HS-5 (cell line): Measurements from ENCODE around the gene LGR5.

ENCODE experiments used
- DNase-seq: peaks from one replicate; pipeline ENCODE4 v3.0.0-alpha.2; 2012; ENCODE audit warnings: low read depth

Gene LGR5

DNA sequence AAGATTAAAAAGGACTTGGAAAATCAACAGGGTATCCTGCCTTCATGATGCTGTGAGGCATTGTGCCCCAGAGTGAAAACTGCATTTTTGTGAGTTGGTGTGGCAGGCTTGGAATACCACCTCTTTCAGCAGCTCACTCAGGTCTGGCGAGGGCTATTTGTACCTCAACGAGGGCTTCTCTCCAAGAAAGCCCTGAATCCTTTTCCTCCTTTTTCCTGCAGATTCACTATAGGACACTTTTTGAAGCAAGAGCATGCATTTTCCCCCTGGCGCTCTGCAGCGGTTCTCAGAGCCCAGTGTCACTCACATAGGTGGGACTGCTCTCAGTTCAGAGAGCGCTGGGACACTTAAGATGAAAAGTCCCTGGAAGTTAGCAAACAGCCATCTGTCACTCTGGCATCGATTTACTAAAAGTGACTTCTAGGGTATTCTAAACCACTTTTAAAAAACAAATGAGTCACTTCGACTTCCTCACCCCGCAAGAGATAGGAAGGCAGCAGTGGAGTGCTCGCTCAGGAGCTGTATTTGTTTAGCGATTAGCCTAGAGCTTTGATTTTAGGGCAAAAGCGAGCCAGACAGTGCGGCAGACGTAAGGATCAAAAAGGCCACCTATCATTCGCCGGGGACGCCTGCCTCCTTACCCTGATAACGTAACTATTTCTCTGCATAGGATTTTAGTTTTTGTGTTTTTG is 782 bp upstream of the LGR5 start:
- DNase-seq = no peak

- DNase-seq = no peak
Observed at GRCh38 chr12:71439362-71439612, 311 bp upstream of the LGR5 start.

DNA sequence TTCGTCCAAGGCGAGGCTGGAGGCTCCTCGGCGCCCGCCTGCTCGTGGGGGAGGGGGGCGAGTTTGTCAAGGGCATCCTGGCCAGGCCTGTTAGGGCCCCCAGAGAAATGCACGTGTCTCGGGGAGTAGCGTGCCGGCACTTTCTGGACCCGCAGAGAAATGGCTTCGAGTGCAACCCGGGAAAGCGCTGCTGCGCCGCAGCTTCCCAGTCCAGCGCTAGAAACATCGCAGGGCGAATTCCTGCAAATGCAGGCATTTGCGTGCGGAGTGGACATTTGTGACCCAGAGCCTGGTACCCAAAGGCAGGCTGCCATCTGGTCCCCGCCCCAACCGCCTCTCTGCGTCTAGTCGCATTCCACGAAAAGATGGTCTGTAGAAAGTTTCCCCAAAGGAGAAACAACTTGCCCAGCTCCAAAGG is 756 bp downstream of the LGR5 start:
- DNase-seq = no peak

GRCh38 chr12:71440763-71441748 is 1.5 kb downstream of the LGR5 start:
- DNase-seq = no peak

- no peak for DNase-seq
Observed at GRCh38 chr12:71441836-71442566, 2.4 kb downstream of the LGR5 start.

GRCh38 chr12:71442567-71442931 is 3.0 kb downstream of the LGR5 start:
- DNase-seq = no peak

DNA sequence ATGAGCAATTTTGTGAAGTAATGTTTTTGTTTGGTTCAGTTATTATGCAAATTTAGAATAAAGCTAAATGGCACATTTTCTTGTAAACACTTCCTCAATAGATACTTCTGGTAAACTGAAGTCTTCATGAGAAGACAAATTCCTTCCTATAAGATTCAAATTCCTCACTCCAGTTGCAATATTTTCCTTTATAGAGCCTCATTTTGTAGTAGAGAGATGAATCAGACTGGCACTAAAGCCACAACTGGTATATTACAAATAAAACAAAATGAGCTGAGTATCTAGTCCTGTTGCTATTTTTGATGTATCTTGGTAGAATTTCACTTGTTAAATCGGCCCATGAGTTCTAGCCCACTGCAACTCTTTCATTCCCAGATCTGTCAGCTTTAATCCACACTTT is 5.5 kb downstream of the LGR5 start:
- DNase-seq = no peak

GRCh38 chr12:71447691-71448132 is 8.1 kb downstream of the LGR5 start:
- no peak for DNase-seq

- DNase-seq = no peak
Observed at GRCh38 chr12:71448150-71448581, 8.6 kb downstream of the LGR5 start.

DNA sequence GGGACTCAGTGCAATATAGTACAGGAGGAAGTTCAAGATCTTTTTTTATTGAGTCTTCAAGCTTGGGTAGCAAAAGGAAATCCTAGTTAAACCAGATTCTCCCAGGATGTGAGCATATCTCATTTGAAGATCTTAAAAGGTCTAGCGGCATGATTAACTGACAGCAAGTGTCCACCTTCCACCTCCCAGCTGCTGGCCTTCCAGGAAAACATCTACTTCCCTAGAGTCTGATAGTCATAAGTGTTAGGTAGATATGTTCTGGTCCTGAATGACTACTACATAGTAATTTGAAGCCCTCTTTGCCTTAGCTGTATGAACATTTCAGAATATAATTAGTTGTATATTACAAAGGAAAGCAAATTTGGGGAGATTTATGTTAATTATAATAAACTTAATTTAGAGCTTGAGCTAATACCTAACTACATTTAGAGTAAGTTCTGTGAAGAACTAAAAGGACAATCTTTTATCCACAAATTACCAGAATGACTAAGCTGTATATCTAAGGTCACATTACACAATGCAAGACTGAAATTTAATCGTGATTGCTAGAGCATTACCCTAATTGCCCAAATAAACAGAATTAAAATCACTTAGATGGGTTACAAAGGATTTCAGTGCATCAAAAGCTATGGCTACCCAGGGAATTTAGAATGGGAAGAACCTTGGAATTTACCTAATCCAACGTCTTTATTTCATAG is 9.9 kb downstream of the LGR5 start:
- DNase-seq = no peak

DNA sequence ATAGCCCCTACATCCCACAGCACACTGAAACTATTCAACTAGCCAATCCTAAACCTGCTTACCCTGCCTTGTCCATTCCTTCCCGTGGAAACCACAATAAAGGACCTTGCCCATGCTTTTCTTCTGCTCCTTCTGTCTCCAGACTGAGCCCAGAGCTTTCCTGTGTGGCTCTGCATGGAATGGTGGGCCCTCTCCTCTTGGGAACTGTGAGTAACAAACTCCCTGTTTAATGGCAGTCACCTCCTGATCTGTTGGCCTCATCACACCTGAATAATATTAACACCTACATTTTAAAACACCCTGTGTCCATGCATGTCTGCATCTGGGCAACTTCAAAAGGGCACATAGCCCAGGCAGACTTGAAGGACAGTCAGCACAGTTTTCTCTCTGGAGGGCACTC is 12.4 kb downstream of the LGR5 start:
- DNase-seq = no peak

- DNase-seq = no peak
Observed at GRCh38 chr12:71455028-71455737, 15.6 kb downstream of the LGR5 start.

DNA sequence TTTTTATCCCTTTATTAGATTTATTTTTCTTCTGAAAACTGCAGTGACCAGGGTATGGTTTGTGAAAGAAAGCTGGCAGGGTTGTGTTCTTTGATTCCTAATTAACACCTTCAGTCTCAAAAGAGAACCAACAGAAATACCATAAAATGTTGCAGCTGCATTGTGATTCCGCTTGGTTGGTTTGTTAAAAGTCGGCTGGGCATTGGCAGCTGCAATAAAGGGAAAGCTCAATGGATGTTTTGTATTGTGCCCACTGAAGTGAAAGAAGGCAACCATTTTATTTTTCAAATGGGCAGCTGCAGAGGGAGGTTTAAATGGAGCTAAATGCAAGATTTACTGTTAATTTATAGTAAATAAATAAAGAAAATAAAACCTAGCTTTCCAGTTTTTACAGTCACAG is 16.7 kb downstream of the LGR5 start:
- no peak for DNase-seq

DNA sequence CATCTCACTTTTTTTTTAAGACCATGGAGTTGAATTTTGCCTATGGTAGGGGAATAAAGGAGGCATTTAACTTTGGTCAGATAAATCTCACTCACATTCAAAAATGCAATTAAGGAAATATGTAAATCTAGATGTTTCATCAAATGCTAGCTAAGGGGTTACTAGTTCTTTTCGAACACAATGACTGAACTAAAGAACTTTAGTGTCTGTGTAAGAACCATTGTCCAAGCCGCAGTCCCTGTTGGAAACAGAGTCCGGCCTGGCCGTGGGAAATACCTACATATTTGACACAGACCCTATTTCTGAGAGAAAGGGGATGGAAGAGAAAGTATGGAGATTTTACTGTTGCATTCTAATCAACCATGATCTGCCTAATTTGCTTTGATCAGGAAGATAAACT is 17.4 kb downstream of the LGR5 start:
- no peak for DNase-seq

DNA sequence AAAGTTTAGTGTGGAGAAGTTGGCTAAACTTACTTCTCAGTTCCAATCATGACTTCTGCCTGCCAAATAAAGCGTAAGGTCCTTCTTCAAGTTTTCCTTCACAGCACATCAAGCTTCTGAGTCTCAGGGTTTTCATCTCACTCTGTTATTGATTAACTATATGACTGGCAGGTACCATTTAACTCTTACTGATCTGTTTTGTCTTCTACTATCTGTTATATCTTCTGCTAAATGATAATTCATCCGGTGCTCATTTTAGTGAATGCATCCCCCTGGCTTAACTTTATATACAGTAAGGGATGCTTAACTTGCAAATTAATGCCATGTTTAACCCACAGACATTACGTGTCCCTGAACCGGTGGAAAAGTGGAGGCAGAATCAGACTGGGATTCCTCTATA is 20.7 kb downstream of the LGR5 start:
- DNase-seq = no peak

DNA sequence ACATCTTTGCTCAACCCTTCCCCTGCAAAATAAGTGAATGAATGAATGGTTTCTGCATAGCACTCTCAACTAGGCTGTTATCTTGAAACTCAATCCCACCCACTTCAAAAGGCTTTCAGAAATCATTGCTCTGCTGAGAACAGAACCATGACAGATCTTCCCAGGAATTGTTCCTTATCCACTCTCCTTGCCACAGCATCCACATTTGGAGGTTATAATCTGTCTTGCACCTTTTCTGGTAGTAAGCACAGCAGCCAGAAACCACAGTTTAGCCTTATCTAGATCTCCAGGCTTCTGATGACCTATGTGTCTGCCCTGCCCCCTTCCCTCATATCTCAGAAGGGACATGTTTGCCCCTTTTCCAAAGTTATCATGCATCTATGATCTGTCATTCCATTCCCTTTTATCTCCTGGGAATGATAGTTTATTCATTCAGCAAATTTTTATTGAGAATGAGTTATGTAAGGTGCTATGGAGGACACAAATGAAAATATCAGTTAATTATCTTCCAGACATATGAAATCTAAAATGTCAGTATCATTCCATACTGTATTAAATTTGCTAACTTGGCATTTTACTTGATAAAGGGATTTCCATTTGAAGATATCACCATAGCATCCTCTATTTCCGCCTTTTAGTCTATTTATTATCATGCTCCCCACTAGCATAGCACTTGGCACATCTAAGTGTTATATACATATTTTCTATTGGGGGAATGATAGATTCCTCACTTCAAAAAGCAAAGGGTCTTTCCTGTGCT is 21.4 kb downstream of the LGR5 start:
- no peak for DNase-seq

DNA sequence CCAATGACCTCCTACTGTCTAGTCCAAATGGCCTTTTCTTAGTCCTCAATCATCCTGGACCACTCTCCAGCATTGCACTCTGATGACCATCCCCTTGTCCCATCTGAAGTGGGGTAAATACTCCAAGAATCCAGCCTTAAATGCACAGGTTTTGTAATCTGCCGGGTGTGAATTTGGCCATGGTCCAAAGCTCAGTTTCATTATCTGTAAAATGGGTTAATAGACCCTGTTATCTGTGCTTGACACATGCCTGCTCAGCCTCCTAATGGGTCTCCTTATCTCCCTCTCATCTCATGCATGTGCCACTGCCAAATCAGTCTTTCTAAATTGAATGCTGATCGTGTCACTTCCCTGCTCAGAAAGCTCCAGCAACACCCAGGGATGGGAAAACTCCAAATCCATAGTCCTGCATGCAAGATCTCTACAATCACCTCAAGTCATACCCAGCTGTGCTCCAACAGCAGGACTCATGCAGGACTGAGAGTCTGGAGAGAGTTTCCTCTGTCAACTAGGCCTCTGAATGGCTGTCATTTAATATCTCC is 22.3 kb downstream of the LGR5 start:
- DNase-seq = no peak

- DNase-seq = no peak
Observed at GRCh38 chr12:71465796-71466195, 26.2 kb downstream of the LGR5 start.

DNA sequence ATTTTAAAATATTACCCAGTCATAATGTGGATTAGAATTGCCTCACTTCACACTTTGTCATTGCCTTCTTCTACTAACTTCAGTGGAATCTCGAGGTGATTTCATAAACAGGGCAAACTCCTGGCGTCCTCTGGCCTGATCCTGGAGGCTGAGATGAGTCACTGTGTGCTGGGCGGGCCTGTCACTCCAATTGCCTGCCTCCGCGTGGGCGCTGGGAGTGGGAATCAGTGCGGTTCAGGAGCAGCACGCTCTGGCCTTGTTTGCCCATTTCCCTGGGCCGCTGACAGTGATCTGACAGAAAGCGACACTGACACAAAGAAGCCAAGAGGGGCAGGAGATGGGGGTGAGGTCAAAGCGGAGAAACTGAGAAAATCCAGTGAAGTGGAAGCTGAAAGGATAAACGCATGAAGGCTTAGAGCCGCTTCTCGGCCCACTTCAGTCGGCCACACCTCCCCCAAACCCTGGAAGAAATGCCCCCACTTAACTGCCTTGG is 29.7 kb downstream of the LGR5 start:
- DNase-seq = peak; percentile 50

DNA sequence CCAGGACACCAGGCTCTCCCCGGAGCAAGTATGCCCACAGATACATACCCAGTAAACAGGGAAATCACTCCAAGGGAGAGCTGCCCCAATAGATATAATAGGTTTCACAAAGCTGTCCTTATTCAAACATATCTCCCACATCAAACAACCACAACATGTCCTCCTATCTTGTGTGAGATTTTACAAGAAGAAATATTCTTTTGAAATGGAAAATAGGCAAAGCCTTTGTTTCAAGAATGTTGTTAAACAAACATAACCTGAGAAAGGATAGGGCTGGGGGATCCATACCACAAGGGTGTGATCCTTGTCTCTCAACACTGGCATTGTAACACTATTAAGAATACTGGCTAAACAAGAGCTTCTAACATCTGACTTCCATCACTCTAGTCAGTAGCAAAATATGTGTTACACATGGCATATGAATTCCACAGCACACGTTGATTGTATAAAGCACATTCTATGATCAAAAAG is 32.9 kb downstream of the LGR5 start:
- peak; percentile 55 for DNase-seq
